SKM-1 treated with dmso at 0.1 percent for 144 hours (cell line): ENCODE data around the gene PLPPR3.
A peak's percentile ranks its signal among the peaks of the same experiment; 100 is the strongest.

Source experiments
- DNase-seq: peaks from one replicate; lab custom pipeline; 2025; ENCODE audit not compliant: unreplicated experiment; lab: John Stamatoyannopoulos, UW

The PLPPR3 gene

GRCh38 chr19:778910-779653 lies 42.7 kb downstream of the PLPPR3 start:
- DNase-seq = no peak

GRCh38 chr19:776549-776948 lies 45.2 kb downstream of the PLPPR3 start:
- DNase-seq = no peak

- DNase-seq = no peak
These were observed 48.9 kb downstream of the PLPPR3 start for GRCh38 chr19:772730-773436.

GRCh38 chr19:772063-772462 lies 49.7 kb downstream of the PLPPR3 start:
- DNase-seq = no peak

- DNase-seq = peak; percentile 28
These were observed 50.4 kb downstream of the PLPPR3 start for GRCh38 chr19:771332-771785.

GRCh38 chr19:769616-770015 lies 52.1 kb downstream of the PLPPR3 start:
- no peak for DNase-seq

- DNase-seq = no peak
These were observed 53.3 kb downstream of the PLPPR3 start for GRCh38 chr19:768424-768823.

GRCh38 chr19:765179-765738 lies 56.5 kb downstream of the PLPPR3 start:
- DNase-seq = no peak

- DNase-seq = no peak
These were observed 57.5 kb downstream of the PLPPR3 start for GRCh38 chr19:764301-764700.

- DNase-seq = no peak
These were observed 57.9 kb downstream of the PLPPR3 start for GRCh38 chr19:763869-764268.

- DNase-seq = no peak
These were observed 58.6 kb downstream of the PLPPR3 start for GRCh38 chr19:763181-763580.
